Right atrium auricular region (tissue), 2 donors: ENCODE data around the gene THRB. TPM values are rescaled to one million over a fixed set of nuclear protein-coding genes. Genes with fewer than 3 reads are reported as not detected.

ENCODE experiments used
- DNase-seq: peaks from one replicate; pipeline ENCODE4 v3.0.0-alpha.2; 2019; ENCODE audit warnings: low spot score
- H3K27ac ChIP-seq, 2 donors: fragments of 200-600 bp; sonication (generic); 1 replicate in 1 of 2; 2 replicates in 1 of 2; pipeline ENCODE4 v1.5.1; 2016 to 2019
- H3K27me3 ChIP-seq, 2 donors: fragments of 200-600 bp; sonication (generic); one replicate each; pipeline versions ENCODE4 v1.5.1 to v1.6.0; 2017 to 2019
- H3K36me3 ChIP-seq: fragments of 200-600 bp; sonication (generic); one replicate; pipeline ENCODE4 v1.5.1; 2016
- H3K4me1 ChIP-seq, 2 donors: fragments of 200-600 bp; sonication (generic); one replicate each; pipeline versions ENCODE4 v1.5.1 to v1.6.0; 2017 to 2019
- H3K4me3 ChIP-seq, 2 donors: fragments of 200-600 bp; sonication (generic); 1 replicate in 1 of 2; 2 replicates in 1 of 2; pipeline ENCODE4 v1.5.1; 2017 to 2019; ENCODE audit warnings: mild to moderate bottlenecking in 1 of 2, moderate library complexity in 1 of 2
- H3K9me3 ChIP-seq, 2 donors: fragments of 200-600 bp; sonication (generic); one replicate each; pipeline ENCODE4 v1.5.1; 2019
- CTCF ChIP-seq, 2 donors: fragments of 200-600 bp; sonication (generic); IDR thresholded peaks; one replicate each; pipeline ENCODE4 v1.5.1; 2019; ENCODE audit warnings: antibody characterized with exemption in 2 of 2
- total RNA-seq, 2 donors: library from RNA; depleted of rRNA; stranded (reverse); fragments of >200 nt; gene quantifications; one replicate each; pipeline ENCODE4 v1.1.0, GENCODE V29; 2016

The THRB gene
- total RNA-seq, 2 donors from 2014 or later = 4.2 to 7.0 TPM

DNA sequence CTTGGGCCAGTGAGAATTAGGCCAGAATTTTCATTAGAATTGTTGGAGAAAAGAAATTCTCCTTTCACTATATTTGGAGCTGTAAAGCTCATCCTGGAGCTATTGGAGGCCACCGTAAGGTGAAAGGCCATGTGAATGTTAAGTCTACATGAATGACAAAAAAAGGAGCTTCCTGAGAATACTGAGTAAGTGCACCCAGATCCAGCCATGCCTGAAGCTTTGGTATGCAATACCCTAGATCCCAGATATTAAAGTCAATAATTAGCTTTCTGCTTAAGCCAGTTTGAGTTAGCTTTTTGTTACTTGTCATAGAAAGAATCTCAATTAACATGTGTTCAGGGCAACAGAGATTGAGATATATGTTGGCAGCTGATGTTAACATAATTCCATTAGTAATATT is 377.1 kb downstream of the THRB start:
- no peak for DNase-seq
- no peak overlapping the region for H3K27ac ChIP-seq
- TF ChIP-seq CTCF (IDR thresholded peaks at IDR 0.05) = no peak
- H3K36me3 ChIP-seq = no peaks in the 10 kb centered on the region
- H3K4me1 ChIP-seq = no peaks in the 10 kb centered on the region
- no peak overlapping the region for H3K4me3 ChIP-seq
- no peaks in the 10 kb centered on the region for H3K9me3 ChIP-seq
- no peaks in the 10 kb centered on the region for H3K27me3 ChIP-seq

DNA sequence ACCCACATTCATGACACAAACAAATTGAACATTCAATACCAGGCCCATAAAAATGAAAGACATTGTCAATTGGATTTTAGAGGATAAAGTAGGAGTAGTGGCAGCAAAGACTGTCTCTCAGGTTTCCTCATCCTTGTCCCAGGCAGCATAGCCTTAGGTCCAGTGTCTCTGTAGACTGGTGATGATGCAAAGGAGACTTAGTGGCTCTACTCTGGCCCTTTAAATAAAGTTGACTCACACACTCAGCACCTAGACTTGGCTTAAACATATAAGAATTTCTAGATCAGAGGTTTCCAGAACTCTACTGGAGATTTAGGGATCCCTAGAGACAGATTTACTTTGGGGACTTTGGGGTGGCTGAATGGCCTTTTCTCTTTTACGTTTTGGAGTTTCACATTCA is 382.9 kb downstream of the THRB start:
- Histone ChIP-seq H3K9me3 (no peaks in the 10 kb centered on the region), H3K36me3 (no peaks in the 10 kb centered on the region), H3K27me3 (no peaks in the 10 kb centered on the region), H3K4me1 (no peaks in the 10 kb centered on the region), H3K4me3 (no peak overlapping the region), H3K27ac (no peak overlapping the region)
- no peak for DNase-seq
- TF ChIP-seq CTCF (IDR thresholded peaks at IDR 0.05) = no peak

- H3K9me3 ChIP-seq = no peaks in the 10 kb centered on the region
- no peaks in the 10 kb centered on the region for H3K4me1 ChIP-seq
- DNase-seq = no peak
- no peak for TF ChIP-seq CTCF (IDR thresholded peaks at IDR 0.05)
- no peak overlapping the region for H3K4me3 ChIP-seq
- no peak overlapping the region for H3K27ac ChIP-seq
- H3K27me3 ChIP-seq = no peaks in the 10 kb centered on the region
- H3K36me3 ChIP-seq = no peaks in the 10 kb centered on the region
Observed at GRCh38 chr3:24110051-24110450, 384.6 kb downstream of the THRB start.

DNA sequence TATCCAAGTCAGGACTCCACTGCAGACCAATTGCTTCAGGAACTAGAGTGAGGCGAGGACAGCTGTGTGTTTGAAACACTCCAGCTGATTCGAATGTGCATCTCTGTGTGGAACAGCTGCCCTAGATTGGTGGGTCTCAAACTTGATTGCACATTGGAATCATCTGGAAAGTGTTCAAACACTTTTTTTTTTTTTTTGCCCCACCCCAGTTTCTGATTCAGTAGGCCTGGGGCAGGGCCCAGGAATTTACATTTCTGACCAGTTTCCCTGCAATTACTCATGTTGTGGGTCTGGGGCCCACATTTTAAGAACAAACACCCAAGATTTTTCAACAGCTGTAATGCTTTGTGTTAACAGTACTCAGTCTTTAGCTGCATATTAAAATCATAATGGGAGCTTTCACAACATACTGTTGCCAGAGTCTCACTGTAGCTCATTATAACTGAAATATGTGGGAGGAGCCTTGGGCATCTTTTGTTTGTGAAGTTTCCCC is 392.9 kb downstream of the THRB start:
- H3K4me3 ChIP-seq = no peak overlapping the region

GRCh38 chr3:24100696-24101402 is 393.8 kb downstream of the THRB start:
- H3K9me3 ChIP-seq = no peaks in the 10 kb centered on the region
- H3K4me1 ChIP-seq = no peaks in the 10 kb centered on the region
- no peaks in the 10 kb centered on the region for H3K27me3 ChIP-seq
- no peak for DNase-seq
- no peak overlapping the region for H3K27ac ChIP-seq
- H3K36me3 ChIP-seq = no peaks in the 10 kb centered on the region
- no peak overlapping the region for H3K4me3 ChIP-seq
- TF ChIP-seq CTCF (IDR thresholded peaks at IDR 0.05) = no peak

More for the DNA sequence above, 392.9 kb downstream of the THRB start:
- Histone ChIP-seq H3K4me1 (no peaks in the 10 kb centered on the region), H3K27ac (no peak overlapping the region), H3K9me3 (no peaks in the 10 kb centered on the region), H3K27me3 (no peaks in the 10 kb centered on the region), H3K36me3 (no peaks in the 10 kb centered on the region)
- no peak for TF ChIP-seq CTCF (IDR thresholded peaks at IDR 0.05)
- no peak for DNase-seq
